Osteoblast (primary cell): Measurements from ENCODE around the gene MEGF8. TPM values are rescaled to one million over a fixed set of nuclear protein-coding genes. Genes with fewer than 3 reads are reported as not detected.
A peak's percentile ranks its signal among the peaks of the same experiment; 100 is the strongest.

ENCODE experiments used
- DNase-seq: peaks from one replicate; pipeline ENCODE4 v3.0.0; 2011; ENCODE audit warnings: low spot score, mixed read lengths; ENCODE audit not compliant: insufficient read length; ENCODE audit errors: missing footprints
- H2AFZ ChIP-seq: 2 replicates; pipeline ENCODE4 v1.6.0; 2011; ENCODE audit warnings: mild to moderate bottlenecking, low read length
- H3K27ac ChIP-seq: 2 replicates; pipeline ENCODE4 v1.5.1; 2011; ENCODE audit warnings: mild to moderate bottlenecking, low read depth, low read length, moderate library complexity
- H3K27me3 ChIP-seq: 2 replicates; pipeline ENCODE4 v1.6.0; 2012; ENCODE audit warnings: mild to moderate bottlenecking, control low read depth, inconsistent platforms, low read length, moderate library complexity; ENCODE audit not compliant: insufficient read depth
- H3K36me3 ChIP-seq: 2 replicates; pipeline ENCODE4 v1.5.1; 2011; ENCODE audit warnings: mild to moderate bottlenecking, low read length, control low read depth, moderate library complexity; ENCODE audit not compliant: insufficient read depth
- H3K4me1 ChIP-seq: 2 replicates; pipeline ENCODE4 v1.5.1; 2011; ENCODE audit warnings: mild to moderate bottlenecking, low read length, control low read depth, moderate library complexity; ENCODE audit not compliant: insufficient read depth
- H3K4me2 ChIP-seq: 2 replicates; pipeline ENCODE4 v1.6.0; 2011; ENCODE audit warnings: mild to moderate bottlenecking, low read length; ENCODE audit not compliant: insufficient read depth
- H3K4me3 ChIP-seq: fragments of 200-600 bp; sonication (generic); 3 replicates; pipeline ENCODE4 v1.5.1; 2012; ENCODE audit warnings: mild to moderate bottlenecking, low read length, inconsistent platforms; ENCODE audit not compliant: insufficient read depth
- H3K79me2 ChIP-seq: 2 replicates; pipeline ENCODE4 v1.6.0; 2012; ENCODE audit warnings: mild to moderate bottlenecking, low read length, control low read depth, inconsistent platforms; ENCODE audit not compliant: insufficient read depth
- H3K9me3 ChIP-seq: 2 replicates; pipeline ENCODE4 v1.5.1; 2011; ENCODE audit warnings: low read depth, low read length, control low read depth
- H4K20me1 ChIP-seq: 2 replicates; pipeline ENCODE4 v1.6.0; 2012; ENCODE audit warnings: mild to moderate bottlenecking, low read length, control low read depth; ENCODE audit not compliant: insufficient read depth
- CTCF ChIP-seq: IDR thresholded peaks from 2 replicates; pipeline ENCODE4 v1.5.1; 2011; ENCODE audit warnings: mild to moderate bottlenecking, low read depth, low read length, moderate library complexity; ENCODE audit errors: extremely low read depth
- total RNA-seq: library from RNA; depleted of rRNA; stranded (reverse); fragments of >200 nt; gene quantifications from 2 replicates; pipeline ENCODE4 v1.2.3, GENCODE V29; 2012

The MEGF8 gene
- total RNA-seq, 1 donor, result 30.0 TPM

GRCh38 chr19:42411581-42412178 lies 86.2 kb downstream of the MEGF8 start:
- Histone ChIP-seq H2AFZ (no peak overlapping the region), H3K79me2 (no peaks in the 10 kb centered on the region), H3K4me1 (no peaks in the 10 kb centered on the region), H3K4me2 (no peak overlapping the region), H3K27me3 (no peaks in the 10 kb centered on the region), H3K4me3 (no peak overlapping the region), H3K36me3 (no peaks in the 10 kb centered on the region), H3K9me3 (no peaks in the 10 kb centered on the region), H4K20me1 (peaks cover 9% of the 10 kb centered on the region), H3K27ac (no peak overlapping the region)
- peak; percentile 65 for DNase-seq
- TF ChIP-seq CTCF, result no peak

- no peak overlapping the region for H3K4me2 ChIP-seq
Measured at GRCh38 chr19:42412227-42412626, 86.8 kb downstream of the MEGF8 start.

GRCh38 chr19:42412661-42413076 lies 87.2 kb downstream of the MEGF8 start:
- no peaks in the 10 kb centered on the region for H3K79me2 ChIP-seq

More at GRCh38 chr19:42412227-42412626, 86.8 kb downstream of the MEGF8 start:
- H3K36me3 ChIP-seq, result no peaks in the 10 kb centered on the region
- H3K27ac ChIP-seq, result no peak overlapping the region
- peaks cover 9% of the 10 kb centered on the region for H4K20me1 ChIP-seq
- no peaks in the 10 kb centered on the region for H3K9me3 ChIP-seq
- peak; percentile 81 for DNase-seq
- H3K4me1 ChIP-seq, result no peaks in the 10 kb centered on the region
- H2AFZ ChIP-seq, result no peak overlapping the region
- no peak for TF ChIP-seq CTCF
- H3K4me3 ChIP-seq, result no peak overlapping the region
- no peaks in the 10 kb centered on the region for H3K79me2 ChIP-seq
- no peaks in the 10 kb centered on the region for H3K27me3 ChIP-seq

DNA sequence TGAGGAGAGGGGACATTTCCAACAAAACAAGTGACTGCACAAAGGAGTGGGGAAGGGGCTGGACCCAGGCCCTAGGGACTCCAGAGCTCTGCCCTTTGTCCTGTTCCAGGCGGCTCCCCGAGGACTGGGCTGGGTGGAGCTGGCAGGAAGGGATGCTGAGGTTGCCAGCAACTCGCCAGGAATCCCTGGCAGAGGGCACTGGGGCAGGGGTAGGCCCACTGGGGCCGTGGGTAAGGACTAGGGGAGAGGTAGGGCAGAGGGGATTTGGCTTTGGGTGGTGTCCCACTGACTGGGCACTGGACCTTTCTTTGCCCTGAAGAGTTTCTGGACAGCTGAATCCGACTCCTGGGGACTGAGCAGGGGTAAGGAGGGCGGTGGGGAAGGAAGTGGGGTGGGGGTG lies 93.9 kb downstream of the MEGF8 start:
- Histone ChIP-seq H3K4me2 (no peak overlapping the region), H3K4me1 (peaks cover 20% of the 10 kb centered on the region), H4K20me1 (peaks cover 13% of the 10 kb centered on the region), H3K27me3 (no peaks in the 10 kb centered on the region), H3K27ac (no peak overlapping the region), H3K9me3 (no peaks in the 10 kb centered on the region), H3K36me3 (no peaks in the 10 kb centered on the region), H2AFZ (no peak overlapping the region), H3K4me3 (no peak overlapping the region), H3K79me2 (no peaks in the 10 kb centered on the region)
- TF ChIP-seq CTCF, result no peak
- DNase-seq, result peak; percentile 27

More at GRCh38 chr19:42412661-42413076, 87.2 kb downstream of the MEGF8 start:
- Histone ChIP-seq H3K4me1 (no peaks in the 10 kb centered on the region), H4K20me1 (peaks cover 7% of the 10 kb centered on the region), H3K36me3 (no peaks in the 10 kb centered on the region), H3K27me3 (no peaks in the 10 kb centered on the region), H2AFZ (no peak overlapping the region), H3K9me3 (no peaks in the 10 kb centered on the region), H3K27ac (no peak overlapping the region), H3K4me2 (no peak overlapping the region), H3K4me3 (no peak overlapping the region)
- DNase-seq, result no peak
- TF ChIP-seq CTCF, result no peak
